KMS-11 (cell line): ENCODE results near the gene KRT78.

ENCODE experiments used
- H2AFZ ChIP-seq: fragments of 200-600 bp; sonication (generic); 2 replicates; pipeline ENCODE4 v1.6.1; 2016; ENCODE audit warnings: antibody characterized with exemption, mixed run types, low read depth
- H3K27ac ChIP-seq: fragments of 200-600 bp; sonication (generic); 2 replicates; pipeline ENCODE4 v1.6.1; 2016; ENCODE audit warnings: mild to moderate bottlenecking, mixed run types
- H3K27me3 ChIP-seq: fragments of 200-600 bp; sonication (generic); 2 replicates; pipeline ENCODE4 v1.6.1; 2017; ENCODE audit warnings: mild to moderate bottlenecking, low read depth, mixed run types, moderate library complexity; ENCODE audit not compliant: insufficient read depth
- H3K36me3 ChIP-seq: fragments of 200-600 bp; sonication (generic); 2 replicates; pipeline ENCODE4 v1.6.1; 2017; ENCODE audit warnings: mild to moderate bottlenecking, mixed run types; ENCODE audit not compliant: insufficient read depth
- H3K4me1 ChIP-seq: fragments of 200-600 bp; sonication (generic); 2 replicates; pipeline ENCODE4 v1.6.1; 2016; ENCODE audit warnings: mild to moderate bottlenecking, low read depth, mixed run types; ENCODE audit not compliant: poor library complexity, severe bottlenecking
- H3K4me2 ChIP-seq: fragments of 200-600 bp; sonication (generic); 2 replicates; pipeline ENCODE4 v1.7.0; 2016; ENCODE audit warnings: mild to moderate bottlenecking, mixed run types
- H3K4me3 ChIP-seq: fragments of 200-600 bp; sonication (generic); IDR thresholded peaks from 2 replicates; pipeline ENCODE4 v1.6.1; 2017; ENCODE audit warnings: low read depth, low read length, mixed read lengths; ENCODE audit not compliant: insufficient read depth
- H3K79me2 ChIP-seq: fragments of 200-600 bp; sonication (generic); 2 replicates; pipeline ENCODE4 v1.6.1; 2016; ENCODE audit warnings: low read depth, mixed run types; ENCODE audit not compliant: insufficient read depth
- H3K9ac ChIP-seq: fragments of 200-600 bp; sonication (generic); 2 replicates; pipeline ENCODE4 v1.6.1; 2016; ENCODE audit warnings: mild to moderate bottlenecking, mixed run types
- H4K20me1 ChIP-seq: fragments of 200-600 bp; sonication (generic); 2 replicates; pipeline ENCODE4 v1.6.1; 2016; ENCODE audit warnings: mild to moderate bottlenecking, mixed run types; ENCODE audit not compliant: insufficient read depth
- CTCF ChIP-seq: fragments of 200-600 bp; sonication (generic); conservative IDR thresholded peaks from 2 replicates; pipeline ENCODE4 v1.6.1; 2017; ENCODE audit warnings: low read depth, mild to moderate bottlenecking, antibody characterized with exemption, low read length, moderate library complexity, mixed read lengths

KRT78 gene

GRCh38 chr12:52798003-52798670 lies 50.7 kb downstream of the KRT78 start:
- Histone ChIP-seq H3K4me3 (no peak overlapping the region), H3K79me2 (no peaks in the 10 kb centered on the region), H3K27me3 (peaks cover 14% of the 10 kb centered on the region; the same call in 1 of the 2 replicates), H3K9ac (no peak overlapping the region), H3K4me1 (peaks cover 15% of the 10 kb centered on the region), H2AFZ (no peak overlapping the region), H3K27ac (no peak overlapping the region), H3K36me3 (no peaks in the 10 kb centered on the region), H3K4me2 (no peak overlapping the region), H4K20me1 (no peaks in the 10 kb centered on the region)
- no peak for TF ChIP-seq CTCF

GRCh38 chr12:52797529-52797894 lies 51.3 kb downstream of the KRT78 start:
- no peak overlapping the region for H3K9ac ChIP-seq
- H3K27ac ChIP-seq = no peak overlapping the region
- H2AFZ ChIP-seq = no peak overlapping the region
- peaks cover 20% of the 10 kb centered on the region for H3K4me1 ChIP-seq
- H4K20me1 ChIP-seq = no peaks in the 10 kb centered on the region
- no peaks in the 10 kb centered on the region for H3K36me3 ChIP-seq
- no peak for TF ChIP-seq CTCF
- no peak overlapping the region for H3K4me2 ChIP-seq
- peaks cover 8% of the 10 kb centered on the region; the same call in 1 of the 2 replicates for H3K27me3 ChIP-seq
- H3K4me3 ChIP-seq = no peak overlapping the region
- H3K79me2 ChIP-seq = no peaks in the 10 kb centered on the region

- Histone ChIP-seq H2AFZ (no peak overlapping the region), H3K36me3 (no peaks in the 10 kb centered on the region), H3K27ac (no peak overlapping the region), H3K4me3 (no peak overlapping the region), H3K4me2 (no peak overlapping the region), H4K20me1 (no peaks in the 10 kb centered on the region), H3K27me3 (peaks cover 6% of the 10 kb centered on the region; the same call in 1 of the 2 replicates), H3K79me2 (no peaks in the 10 kb centered on the region), H3K4me1 (peaks cover 25% of the 10 kb centered on the region), H3K9ac (no peak overlapping the region)
- no peak for TF ChIP-seq CTCF
Observed at GRCh38 chr12:52796839-52797528, 51.8 kb downstream of the KRT78 start.

GRCh38 chr12:52796429-52796794 lies 52.4 kb downstream of the KRT78 start:
- Histone ChIP-seq H4K20me1 (no peaks in the 10 kb centered on the region), H3K4me2 (no peak overlapping the region), H2AFZ (no peak overlapping the region), H3K4me1 (peaks cover 28% of the 10 kb centered on the region), H3K79me2 (no peaks in the 10 kb centered on the region), H3K27ac (no peak overlapping the region), H3K9ac (no peak overlapping the region), H3K27me3 (peaks cover 6% of the 10 kb centered on the region; the same call in 1 of the 2 replicates), H3K36me3 (no peaks in the 10 kb centered on the region), H3K4me3 (no peak overlapping the region)
- no peak for TF ChIP-seq CTCF
